GM18861 (cell line): ENCODE data around the gene SCNN1A.

Experiments used
- ATAC-seq: cut with Tn5 transposase; IDR thresholded peaks from one replicate; pipeline ENCODE4 v1.9.1; 2021; ENCODE audit not compliant: unreplicated experiment

Gene SCNN1A

GRCh38 chr12:6369916-6370575 lies 5.3 kb downstream of the SCNN1A start:
- ATAC-seq: no peak

GRCh38 chr12:6368906-6369525 lies 6.3 kb downstream of the SCNN1A start:
- no peak for ATAC-seq

- no peak for ATAC-seq
These were observed 7.1 kb downstream of the SCNN1A start for GRCh38 chr12:6367969-6368892.

DNA sequence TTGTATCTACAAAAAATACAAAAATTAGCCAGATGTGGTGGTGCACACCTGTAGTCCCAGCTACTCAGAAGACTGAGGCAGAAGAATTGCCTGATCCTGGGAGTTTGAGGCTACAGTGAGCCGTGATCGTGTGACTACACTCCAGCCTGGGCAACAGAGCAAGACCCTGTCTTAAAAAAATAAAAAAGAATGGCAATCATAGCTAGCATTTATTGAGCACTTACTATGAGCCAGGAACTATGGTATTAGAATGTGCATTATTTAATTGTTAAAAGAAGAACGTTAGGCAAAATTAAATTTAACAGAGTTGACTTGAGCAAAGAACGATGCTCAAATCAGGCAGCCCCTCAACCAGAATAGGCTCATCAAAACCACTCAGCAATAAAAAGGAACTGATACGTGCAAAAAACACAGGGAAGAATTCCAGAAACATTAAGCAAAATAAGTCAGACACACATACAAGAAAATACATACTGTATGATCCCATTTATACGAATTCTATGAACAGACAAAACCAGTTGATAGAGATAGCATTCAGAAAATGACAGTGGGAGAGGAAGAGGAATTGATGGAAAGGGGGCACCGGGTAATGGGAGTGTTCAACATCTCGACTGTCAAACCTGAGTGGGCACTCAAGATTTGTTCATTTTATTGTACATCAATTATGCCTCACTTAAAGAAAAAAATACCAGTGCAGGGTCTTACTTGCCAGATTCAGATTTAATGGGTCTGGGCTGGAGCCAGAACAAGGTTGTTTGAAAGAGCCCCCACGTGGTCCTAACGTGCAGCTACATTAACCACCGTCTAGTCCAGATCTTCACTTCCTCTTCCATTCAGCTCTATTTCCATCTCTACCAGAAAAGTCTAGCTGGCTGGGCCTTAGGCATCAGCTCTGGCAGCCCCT lies 8.0 kb downstream of the SCNN1A start:
- ATAC-seq: peak; percentile 50

GRCh38 chr12:6364044-6364374 lies 11.4 kb downstream of the SCNN1A start:
- ATAC-seq: no peak

- ATAC-seq: no peak
These were observed 11.9 kb downstream of the SCNN1A start for GRCh38 chr12:6363330-6364043.

DNA sequence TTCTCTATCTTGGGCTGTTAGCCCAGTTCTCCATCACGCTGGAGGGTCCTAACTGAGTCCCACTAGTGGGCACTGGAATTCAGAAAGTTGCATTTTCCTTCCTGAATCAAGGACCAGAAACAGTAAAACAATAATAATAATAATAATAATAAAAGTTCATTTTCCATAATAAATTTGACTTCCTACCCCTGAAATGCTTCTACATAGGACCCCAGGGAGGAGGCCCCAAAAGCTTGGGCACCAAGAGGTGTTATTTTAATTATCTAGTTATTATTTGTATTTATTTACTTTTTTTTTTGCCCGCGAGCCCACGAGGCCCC lies 12.4 kb downstream of the SCNN1A start:
- no peak for ATAC-seq

- ATAC-seq: no peak
These were observed 13.0 kb downstream of the SCNN1A start for GRCh38 chr12:6362403-6362802.

DNA sequence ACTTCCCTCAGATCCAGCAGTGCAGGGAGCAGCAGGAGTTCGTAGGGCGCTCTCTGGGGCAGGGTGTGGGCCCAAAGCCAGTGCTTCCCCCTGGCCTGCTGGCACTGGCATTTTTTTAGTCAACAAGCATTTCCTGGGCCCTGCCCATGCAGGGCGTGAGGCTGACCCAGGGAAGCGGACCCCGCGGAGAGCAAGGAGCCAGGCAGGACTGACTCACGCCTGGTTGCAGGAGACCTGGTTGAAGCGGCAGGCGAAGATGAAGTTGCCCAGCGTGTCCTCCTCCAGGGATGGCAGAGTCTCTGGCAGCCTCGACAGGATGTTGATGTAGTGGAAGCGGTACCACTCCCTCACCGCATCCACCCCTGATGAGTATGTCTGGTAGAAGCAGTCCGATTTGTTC lies 13.5 kb downstream of the SCNN1A start:
- ATAC-seq: no peak

DNA sequence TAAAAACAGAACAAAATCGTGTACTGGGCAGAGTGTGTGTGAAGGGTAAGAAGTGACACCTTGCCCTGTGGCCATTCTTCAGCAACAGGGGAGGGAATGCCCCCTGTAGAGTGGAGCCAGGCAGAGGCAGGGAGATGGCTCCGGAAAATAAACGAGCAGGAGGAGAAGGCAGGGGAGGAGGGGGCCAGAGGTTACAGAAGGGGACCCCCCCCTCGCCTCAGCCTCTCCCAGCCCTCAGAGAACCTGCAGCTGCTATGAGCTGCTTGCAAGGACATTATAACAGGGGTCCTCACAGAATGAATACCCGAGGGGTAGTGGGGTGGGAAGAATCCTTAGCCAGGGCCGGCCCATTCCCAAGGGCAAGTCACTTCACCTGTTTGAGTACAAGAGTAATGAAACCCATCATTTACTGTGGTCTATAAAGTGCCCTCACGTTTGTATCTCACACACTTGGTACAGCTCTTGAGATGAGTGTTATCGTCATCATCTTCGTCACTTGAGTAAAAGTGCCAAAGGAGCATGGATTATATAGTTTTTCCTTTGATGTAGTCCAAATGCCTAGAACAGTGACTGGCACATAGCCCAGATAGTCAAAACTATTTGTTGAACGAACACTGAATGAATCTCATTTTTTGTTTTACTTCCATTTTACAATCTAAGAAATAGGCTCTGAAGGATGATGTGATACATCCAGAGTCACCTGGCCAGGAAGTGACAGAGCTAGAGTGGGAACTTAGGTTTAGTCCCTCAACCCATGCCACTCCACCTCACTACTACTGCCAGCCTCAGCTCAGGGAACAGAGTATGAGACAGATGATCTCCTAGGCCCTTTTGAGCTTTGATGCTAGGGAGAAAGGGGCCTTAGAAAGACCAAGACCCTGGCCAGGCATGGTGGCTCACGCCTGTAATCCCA lies 14.5 kb downstream of the SCNN1A start:
- no peak for ATAC-seq

DNA sequence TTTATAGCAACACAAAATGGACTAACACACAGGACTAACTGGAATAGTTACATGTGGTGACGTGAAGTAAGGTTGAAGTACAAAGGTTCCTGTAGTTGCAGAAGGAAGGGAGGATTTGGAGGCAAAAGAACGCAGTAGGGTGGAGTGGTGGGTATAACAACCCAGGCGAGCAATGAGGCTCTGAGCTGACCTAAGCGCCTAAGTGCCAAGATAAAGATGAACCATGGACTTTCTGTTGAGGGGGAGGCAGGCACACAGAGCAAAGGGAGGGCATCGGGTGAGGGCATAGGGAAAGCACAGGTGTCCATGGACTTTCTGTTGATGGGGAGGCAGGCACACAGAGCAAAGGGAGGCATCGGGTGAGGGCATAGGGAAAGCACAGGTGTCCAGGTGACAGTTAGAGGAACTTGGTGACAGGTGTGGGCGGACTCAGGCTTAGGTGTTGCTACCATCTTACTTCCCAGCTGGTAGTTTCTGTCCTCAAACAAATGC lies 15.2 kb downstream of the SCNN1A start:
- no peak for ATAC-seq

- ATAC-seq: no peak
These were observed 16.5 kb downstream of the SCNN1A start for GRCh38 chr12:6358881-6359280.

DNA sequence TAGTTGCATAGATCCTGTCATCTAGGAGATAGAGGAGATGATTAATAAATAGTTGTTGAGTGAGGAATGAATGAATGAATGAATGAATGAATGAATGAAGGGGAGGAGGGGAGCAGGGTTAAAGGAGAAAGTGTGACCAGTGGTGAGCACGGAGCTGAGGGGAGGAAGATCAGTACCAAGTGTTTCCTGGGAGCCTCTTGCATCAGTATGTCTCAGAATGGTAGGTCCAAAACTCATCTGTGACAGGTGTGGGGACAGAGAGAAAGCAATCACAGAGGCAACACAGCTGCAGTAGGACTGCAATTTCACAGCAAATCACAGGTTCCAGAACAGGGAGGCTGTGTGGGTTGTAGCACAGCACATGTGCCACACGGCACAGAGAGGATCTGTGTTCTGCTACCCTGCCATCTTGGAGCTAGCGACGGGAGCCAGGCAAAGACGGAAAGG lies 19.0 kb downstream of the SCNN1A start:
- ATAC-seq: no peak

DNA sequence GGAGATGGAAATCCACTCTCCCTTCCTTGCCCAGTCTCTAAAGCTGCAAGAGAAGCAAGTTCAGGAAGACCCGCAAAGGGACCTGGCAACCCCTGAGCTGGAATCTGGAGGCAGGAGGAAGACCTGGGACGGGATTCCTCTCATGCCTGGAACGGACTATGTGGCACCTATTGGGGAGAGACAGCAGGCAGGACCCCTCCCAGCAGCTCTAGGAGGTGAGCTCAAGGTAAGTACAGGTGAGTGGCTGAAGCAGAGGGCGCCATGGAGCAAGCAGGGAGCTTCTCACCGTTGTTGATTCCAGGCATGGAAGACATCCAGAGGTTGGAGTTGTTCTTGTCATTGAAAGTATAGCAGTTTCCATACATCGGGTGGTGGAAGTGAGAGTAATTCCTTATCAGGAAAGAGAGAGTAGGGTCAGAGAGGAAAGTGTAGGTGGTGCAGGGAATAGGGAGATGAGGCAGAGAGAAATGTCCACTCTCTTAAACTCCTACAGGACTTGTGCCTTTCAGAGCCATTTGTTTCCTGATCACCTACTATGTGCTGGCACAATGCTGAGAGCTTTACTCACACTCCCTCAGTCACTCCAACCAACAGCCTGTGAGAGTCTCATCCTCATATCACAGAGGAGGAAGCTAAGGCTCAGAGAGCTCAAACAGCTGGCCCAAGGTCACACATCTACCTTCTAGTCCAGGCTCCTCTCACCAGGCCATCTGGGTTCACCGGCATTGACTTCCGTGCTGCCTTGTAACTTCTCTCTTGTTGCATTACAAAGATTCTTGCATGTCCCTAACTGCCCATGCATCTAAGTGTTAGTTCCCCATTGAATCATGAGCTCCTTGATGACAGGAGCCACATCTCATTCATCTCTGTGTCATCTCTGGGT lies 19.6 kb downstream of the SCNN1A start:
- ATAC-seq: no peak

GRCh38 chr12:6354495-6355393 lies 20.6 kb downstream of the SCNN1A start:
- no peak for ATAC-seq

DNA sequence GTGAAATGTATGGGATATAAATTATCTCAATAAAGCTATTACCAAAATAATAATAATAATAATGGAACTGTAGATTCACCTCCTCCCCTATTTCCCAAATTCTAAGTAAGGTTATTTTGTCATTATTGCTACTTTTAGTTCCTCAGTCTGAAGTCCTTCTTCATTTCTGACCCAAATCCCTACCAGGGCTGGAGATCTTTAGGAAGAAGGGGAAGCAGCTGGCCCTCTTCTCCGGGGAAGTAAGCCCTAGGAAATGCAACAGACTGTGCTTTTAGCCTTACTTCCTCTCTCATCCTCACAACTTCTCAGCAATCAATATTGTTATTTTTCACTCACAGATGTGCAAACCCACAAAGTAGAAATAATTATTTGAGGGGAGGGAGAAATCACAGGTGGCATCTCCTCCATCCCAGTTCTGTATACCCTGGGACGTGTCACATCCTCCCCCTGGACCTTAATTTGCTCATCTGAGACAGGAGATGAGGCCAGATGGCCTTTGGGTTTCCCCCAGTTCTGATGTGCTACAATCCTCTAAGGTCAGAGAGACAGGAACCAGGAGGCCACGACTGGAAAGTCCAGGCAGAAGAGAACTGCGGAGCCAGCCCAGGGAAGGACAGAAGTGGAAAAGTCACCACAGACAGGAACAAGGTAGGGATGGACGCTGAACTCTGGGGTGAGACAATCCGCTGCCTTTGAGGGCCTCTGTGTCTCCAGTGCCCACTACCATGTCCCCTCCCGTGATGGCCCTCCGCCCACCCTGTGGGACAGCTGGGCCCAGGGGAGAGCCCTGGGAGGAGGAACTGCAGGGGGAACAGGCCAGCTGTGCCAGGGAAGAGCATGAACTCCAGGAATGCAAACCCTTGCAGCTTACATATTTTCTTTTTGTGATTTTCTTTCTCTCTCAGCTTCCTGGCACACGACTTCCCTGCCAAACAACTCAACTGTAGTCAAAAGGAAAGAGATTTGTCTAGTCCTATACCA lies 22.9 kb downstream of the SCNN1A start:
- ATAC-seq: no peak
